ENCODE measurements around the gene SLC35F3. TPM values are rescaled to one million over a fixed set of nuclear protein-coding genes. Genes with fewer than 3 reads are reported as not detected.

SLC35F3 gene
- total RNA-seq, 2 donors from 2014 or later, result 14.4 to 14.8 TPM

GRCh38 chr1:234342774-234343173 is 438.3 kb downstream of the SLC35F3 start:
- no peak overlapping the region for H3K9ac ChIP-seq (ENCODE audit: extremely low read depth, low read length, poor library complexity, severe bottlenecking)
- DNase-seq, result no peak
- no peaks in the 10 kb centered on the region for H3K36me3 ChIP-seq (ENCODE audit: control insufficient read depth, insufficient read depth, low read length)
- no peaks in the 10 kb centered on the region for H3K27me3 Mint-ChIP-seq (ENCODE audit: insufficient read depth)
- H3K9me3 ChIP-seq (ENCODE audit: control insufficient read depth, low read length), result peaks cover 28% of the 10 kb centered on the region
- no peak overlapping the region for H3K4me3 Mint-ChIP-seq
- no peaks in the 10 kb centered on the region for H3K4me1 ChIP-seq (ENCODE audit: control insufficient read depth, insufficient read depth, low read length)
- no peak overlapping the region for H3K27ac Mint-ChIP-seq
- no peak for TF ChIP-seq CTCF (conservative IDR thresholded peaks at IDR 0.05)
- H3K4me3 ChIP-seq (ENCODE audit: low read length), result no peak overlapping the region
- H3K36me3 Mint-ChIP-seq (ENCODE audit: low read depth), result peaks cover 2% of the 10 kb centered on the region
- 63 to 94% methylated on average over 2 to 5 of the region's 5 CpGs for WGBS, 2 experiments (ENCODE audit: insufficient coverage in 1 of 2, insufficient read length in 1 of 2)
- H3K4me1 Mint-ChIP-seq, result no peaks in the 10 kb centered on the region
- H3K27ac ChIP-seq (ENCODE audit: low read depth, low read length), result no peak overlapping the region
- H3K27me3 ChIP-seq (ENCODE audit: control insufficient read depth, insufficient read depth, low read length, poor library complexity, severe bottlenecking), result no peaks in the 10 kb centered on the region
- peaks cover 37% of the 10 kb centered on the region for H3K9me3 Mint-ChIP-seq

- no peaks in the 10 kb centered on the region for H3K4me1 ChIP-seq (ENCODE audit: control insufficient read depth, insufficient read depth, low read length)
- H3K9ac ChIP-seq (ENCODE audit: extremely low read depth, low read length, poor library complexity, severe bottlenecking), result no peak overlapping the region
- H3K4me1 Mint-ChIP-seq, result peaks cover 4% of the 10 kb centered on the region
- DNase-seq, result no peak
- H3K36me3 ChIP-seq (ENCODE audit: control insufficient read depth, insufficient read depth, low read length), result no peaks in the 10 kb centered on the region
- WGBS, 2 experiments (ENCODE audit: insufficient coverage in 1 of 2, insufficient read length in 1 of 2), result 88 to 100% methylated on average over 1 of the region's 1 CpG
- H3K27ac ChIP-seq (ENCODE audit: low read depth, low read length), result no peak overlapping the region
- no peak for TF ChIP-seq CTCF (conservative IDR thresholded peaks at IDR 0.05)
- H3K9me3 ChIP-seq (ENCODE audit: control insufficient read depth, low read length), result peaks cover 17% of the 10 kb centered on the region
- no peak overlapping the region for H3K4me3 ChIP-seq (ENCODE audit: low read length)
- H3K4me3 Mint-ChIP-seq, result no peak overlapping the region
- no peaks in the 10 kb centered on the region for H3K27me3 Mint-ChIP-seq (ENCODE audit: insufficient read depth)
- H3K27ac Mint-ChIP-seq, result no peak overlapping the region
- peaks cover 19% of the 10 kb centered on the region for H3K9me3 Mint-ChIP-seq
- no peaks in the 10 kb centered on the region for H3K36me3 Mint-ChIP-seq (ENCODE audit: low read depth)
- H3K27me3 ChIP-seq (ENCODE audit: control insufficient read depth, insufficient read depth, low read length, poor library complexity, severe bottlenecking), result no peaks in the 10 kb centered on the region
Observed at GRCh38 chr1:234345237-234345636, 440.8 kb downstream of the SLC35F3 start.

- no peaks in the 10 kb centered on the region for H3K36me3 Mint-ChIP-seq (ENCODE audit: low read depth)
- no peak overlapping the region for H3K4me3 ChIP-seq (ENCODE audit: low read length)
- TF ChIP-seq CTCF (conservative IDR thresholded peaks at IDR 0.05), result no peak
- no peak overlapping the region for H3K4me3 Mint-ChIP-seq
- no peaks in the 10 kb centered on the region for H3K4me1 ChIP-seq (ENCODE audit: control insufficient read depth, insufficient read depth, low read length)
- no peak overlapping the region for H3K9ac ChIP-seq (ENCODE audit: extremely low read depth, low read length, poor library complexity, severe bottlenecking)
- H3K9me3 Mint-ChIP-seq, result peaks cover 5% of the 10 kb centered on the region
- no peaks in the 10 kb centered on the region for H3K36me3 ChIP-seq (ENCODE audit: control insufficient read depth, insufficient read depth, low read length)
- no peak overlapping the region for H3K27ac ChIP-seq (ENCODE audit: low read depth, low read length)
- 89 to 90% methylated on average over 3 to 4 of the region's 4 CpGs for WGBS, 2 experiments (ENCODE audit: insufficient coverage in 1 of 2, insufficient read length in 1 of 2)
- peaks cover 4% of the 10 kb centered on the region for H3K4me1 Mint-ChIP-seq
- H3K27me3 ChIP-seq (ENCODE audit: control insufficient read depth, insufficient read depth, low read length, poor library complexity, severe bottlenecking), result no peaks in the 10 kb centered on the region
- no peak for DNase-seq
- H3K9me3 ChIP-seq (ENCODE audit: control insufficient read depth, low read length), result no peaks in the 10 kb centered on the region
- peaks cover 4% of the 10 kb centered on the region for H3K27me3 Mint-ChIP-seq (ENCODE audit: insufficient read depth)
- H3K27ac Mint-ChIP-seq, result no peak overlapping the region
Observed at GRCh38 chr1:234348964-234349363, 444.5 kb downstream of the SLC35F3 start.
